ENCODE data around the gene GALNT11.
"Not testable (repeated sequence)": the region's sequence is repeated elsewhere in the genome, so short reads cannot be mapped to it uniquely, and the experiment has no call there.

GALNT11 gene

GRCh38 chr7:152052771-152053170, 27.3 kb downstream of the GALNT11 start:
- H3K4me3 ChIP-seq (ENCODE audit: low read depth, low read length), result no peak overlapping the region
- no peak for TF ChIP-seq CTCF (IDR thresholded peaks at IDR 0.05; ENCODE audit: borderline replicate concordance, insufficient read depth, low read depth, low read length)

DNA sequence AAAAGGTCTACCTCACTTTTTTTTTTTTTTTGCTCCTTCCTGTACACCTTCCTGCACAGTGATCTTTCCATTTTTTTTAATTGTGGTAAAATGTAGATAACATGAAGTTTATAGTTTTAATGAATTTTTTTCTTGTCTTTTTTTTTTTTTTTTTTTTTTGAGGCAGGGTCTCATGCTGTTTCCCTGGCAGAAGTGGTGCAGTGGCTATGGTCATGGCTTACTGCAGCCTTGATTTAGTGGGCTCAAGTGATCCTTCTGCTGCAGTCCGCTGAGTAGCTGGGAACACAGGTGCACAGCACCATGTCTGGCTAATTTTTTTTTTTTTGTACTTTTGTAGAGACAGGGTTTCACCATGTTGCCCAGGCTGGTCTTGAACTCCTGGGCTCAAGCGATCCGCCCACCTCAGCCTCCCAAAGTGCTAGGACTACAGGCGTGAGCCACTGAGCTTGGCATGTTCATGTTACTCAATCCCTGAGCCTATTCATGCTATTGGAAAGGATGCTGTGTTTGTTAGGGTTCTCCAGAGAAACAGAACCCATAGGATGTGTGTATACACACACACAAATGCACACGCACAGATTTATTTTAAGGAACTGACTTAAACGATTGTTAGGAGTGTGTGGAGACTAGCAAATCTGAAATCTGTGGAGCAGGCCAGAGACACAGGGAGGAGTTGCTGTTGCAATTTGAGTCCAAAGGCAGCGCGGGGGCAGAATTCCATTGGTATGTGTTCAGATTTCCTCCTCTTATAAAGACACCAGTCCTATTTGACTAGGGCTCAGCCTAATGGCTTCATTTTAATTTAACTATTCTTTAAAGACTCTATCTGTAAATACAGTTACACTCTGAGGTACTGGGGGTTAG, 29.1 kb downstream of the GALNT11 start:
- no peak for TF ChIP-seq CTCF (IDR thresholded peaks at IDR 0.05; ENCODE audit: borderline replicate concordance, insufficient read depth, low read depth, low read length)
- H3K4me3 ChIP-seq (ENCODE audit: low read depth, low read length), result no peak overlapping the region

- H3K4me3 ChIP-seq (ENCODE audit: low read depth, low read length), result no peak overlapping the region
- no peak for TF ChIP-seq CTCF (IDR thresholded peaks at IDR 0.05; ENCODE audit: borderline replicate concordance, insufficient read depth, low read depth, low read length)
Observed at GRCh38 chr7:152056621-152057274, 31.3 kb downstream of the GALNT11 start.

- no peak overlapping the region for H3K4me3 ChIP-seq (ENCODE audit: low read depth, low read length)
- no peak for TF ChIP-seq CTCF (IDR thresholded peaks at IDR 0.05; ENCODE audit: borderline replicate concordance, insufficient read depth, low read depth, low read length)
Observed at GRCh38 chr7:152059311-152059710, 33.8 kb downstream of the GALNT11 start.

DNA sequence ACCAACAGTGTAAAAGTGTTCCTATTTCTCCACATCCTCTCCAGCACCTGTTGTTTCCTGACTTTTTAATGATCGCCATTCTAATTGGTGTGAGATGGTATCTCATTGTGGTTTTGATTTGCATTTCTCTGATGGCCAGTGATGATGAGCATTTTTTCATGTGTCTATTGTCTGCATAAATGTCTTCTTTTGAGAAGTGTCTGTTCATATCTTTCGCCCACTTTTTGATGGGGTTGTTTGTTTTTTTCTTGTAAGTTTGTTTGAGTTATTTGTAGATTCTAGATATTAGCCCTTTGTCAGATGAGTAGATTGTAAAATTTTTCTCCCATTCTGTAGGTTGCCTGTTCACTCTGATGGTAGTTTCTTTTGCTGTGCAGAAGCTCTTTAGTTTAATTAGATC, 35.6 kb downstream of the GALNT11 start:
- H3K4me3 ChIP-seq (ENCODE audit: low read depth, low read length), result not testable (repeated sequence)

DNA sequence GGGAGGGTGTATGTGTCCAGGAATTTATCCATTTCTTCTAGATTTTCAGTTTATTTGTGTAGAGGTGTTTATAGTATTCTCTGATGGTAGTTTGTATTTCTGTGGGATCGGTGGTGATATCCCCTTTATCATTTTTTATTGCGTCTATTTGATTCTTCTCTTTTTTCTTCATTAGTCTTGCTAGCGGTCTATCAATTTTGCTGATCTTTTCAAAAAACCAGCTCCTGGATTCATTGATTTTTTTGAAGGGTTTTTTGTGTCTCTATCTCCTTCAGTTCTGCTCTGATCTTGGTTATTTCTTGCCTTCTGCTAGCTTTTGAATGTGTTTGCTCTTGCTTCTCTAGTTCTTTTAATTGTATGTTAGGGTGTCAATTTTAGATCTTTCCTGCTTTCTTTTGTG, 37.7 kb downstream of the GALNT11 start:
- H3K4me3 ChIP-seq (ENCODE audit: low read depth, low read length), result not testable (repeated sequence)

GRCh38 chr7:152063821-152064220, 38.3 kb downstream of the GALNT11 start:
- not testable (repeated sequence) for H3K4me3 ChIP-seq (ENCODE audit: low read depth, low read length)

- H3K4me3 ChIP-seq (ENCODE audit: low read depth, low read length), result not testable (repeated sequence)
Observed at GRCh38 chr7:152065800-152066344, 40.4 kb downstream of the GALNT11 start.

- H3K4me3 ChIP-seq (ENCODE audit: low read depth, low read length), result no peak overlapping the region
- TF ChIP-seq CTCF (IDR thresholded peaks at IDR 0.05; ENCODE audit: borderline replicate concordance, insufficient read depth, low read depth, low read length), result no peak
Observed at GRCh38 chr7:152072421-152072820, 46.9 kb downstream of the GALNT11 start.
